RWPE2 (cell line): ENCODE measurements around the gene ADAP1.
A peak's percentile ranks its signal among the peaks of the same experiment; 100 is the strongest.

Source experiments
- ATAC-seq: fragments of 200-7000 bp; cut with Tn5 transposase; 3 replicates; pipeline ENCODE4 v1.9.1; 2021; ENCODE audit warnings: low read depth
- DNase-seq: peaks from one replicate; pipeline ENCODE4 v3.0.0-alpha.2; 2020; ENCODE audit warnings: low spot score
- H3K27ac ChIP-seq: fragments of 450-650 bp; 2 replicates; pipeline ENCODE4 v1.5.1; 2017; ENCODE audit warnings: mild to moderate bottlenecking; ENCODE audit not compliant: poor library complexity, severe bottlenecking
- H3K27me3 ChIP-seq: fragments of 250-450 bp; sonication (Bioruptor Pico); 2 replicates; pipeline ENCODE4 v1.5.1; 2021; ENCODE audit warnings: mild to moderate bottlenecking, moderate library complexity; ENCODE audit not compliant: insufficient read depth, poor library complexity, severe bottlenecking
- H3K36me3 ChIP-seq: fragments of 250-450 bp; sonication (Bioruptor Pico); 2 replicates; pipeline ENCODE4 v1.5.1; 2020; ENCODE audit warnings: low read depth, mild to moderate bottlenecking, moderate library complexity
- H3K4me1 ChIP-seq: fragments of 250-450 bp; sonication (Bioruptor Pico); 2 replicates; pipeline ENCODE4 v1.5.1; 2021; ENCODE audit warnings: mild to moderate bottlenecking, moderate library complexity; ENCODE audit not compliant: insufficient read depth, poor library complexity, severe bottlenecking
- H3K4me3 ChIP-seq: fragments of 250-450 bp; sonication (Bioruptor Pico); 2 replicates; pipeline ENCODE4 v1.5.1; 2021; ENCODE audit warnings: mild to moderate bottlenecking, moderate library complexity; ENCODE audit not compliant: severe bottlenecking
- H3K9me3 ChIP-seq: fragments of 250-450 bp; sonication (Bioruptor Pico); 2 replicates; pipeline ENCODE4 v1.5.1; 2021; ENCODE audit warnings: mild to moderate bottlenecking, moderate library complexity; ENCODE audit not compliant: severe bottlenecking
- CTCF ChIP-seq: fragments of 450-650 bp; IDR thresholded peaks from one replicate; pipeline ENCODE4 v1.5.1; 2017; ENCODE audit warnings: mild to moderate bottlenecking, moderate library complexity; ENCODE audit not compliant: poor library complexity, severe bottlenecking

The ADAP1 gene

GRCh38 chr7:887488-887820 is 67.0 kb downstream of the ADAP1 start:
- TF ChIP-seq CTCF, result no peak
- H3K4me3 ChIP-seq, result no peak overlapping the region
- H3K9me3 ChIP-seq, result no peaks in the 10 kb centered on the region
- DNase-seq (peak; percentile 43), ATAC-seq (no peak)
- H3K27me3 ChIP-seq, result no peaks in the 10 kb centered on the region
- peaks cover 42% of the 10 kb centered on the region for H3K36me3 ChIP-seq
- H3K27ac ChIP-seq, result no peak overlapping the region
- no peaks in the 10 kb centered on the region for H3K4me1 ChIP-seq

- TF ChIP-seq CTCF, result no peak
- no peak overlapping the region for H3K4me3 ChIP-seq
- H3K27me3 ChIP-seq, result no peaks in the 10 kb centered on the region
- no peaks in the 10 kb centered on the region for H3K4me1 ChIP-seq
- H3K9me3 ChIP-seq, result no peaks in the 10 kb centered on the region
- DNase-seq (peak; percentile 42), ATAC-seq (no peak)
- H3K36me3 ChIP-seq, result peaks cover 37% of the 10 kb centered on the region
- H3K27ac ChIP-seq, result no peak overlapping the region
Observed at GRCh38 chr7:886626-887487, 67.6 kb downstream of the ADAP1 start.

- TF ChIP-seq CTCF, result no peak
- peak; percentile 60 for DNase-seq
- H3K9me3 ChIP-seq, result no peaks in the 10 kb centered on the region
- H3K4me3 ChIP-seq, result no peak overlapping the region
- no peak overlapping the region for H3K27ac ChIP-seq
- H3K36me3 ChIP-seq, result peaks cover 29% of the 10 kb centered on the region
- ATAC-seq, result no peak
- H3K4me1 ChIP-seq, result no peaks in the 10 kb centered on the region
- no peaks in the 10 kb centered on the region for H3K27me3 ChIP-seq
Observed at GRCh38 chr7:885893-886625, 68.4 kb downstream of the ADAP1 start.

GRCh38 chr7:885261-885892 is 69.1 kb downstream of the ADAP1 start:
- Histone ChIP-seq H3K36me3 (peaks cover 24% of the 10 kb centered on the region), H3K9me3 (no peaks in the 10 kb centered on the region), H3K4me3 (no peak overlapping the region), H3K27me3 (no peaks in the 10 kb centered on the region), H3K4me1 (no peaks in the 10 kb centered on the region), H3K27ac (no peak overlapping the region)
- TF ChIP-seq CTCF, result no peak
- DNase-seq (peak; percentile 60), ATAC-seq (no peak)
